ENCODE data around the gene C1orf105. TPM values are rescaled to one million over a fixed set of nuclear protein-coding genes. Genes with fewer than 3 reads are reported as not detected.

The C1orf105 gene
- total RNA-seq, 2 donors from 2014 or later: not detected

GRCh38 chr1:172406968-172407367, 13.5 kb upstream of the C1orf105 start:
- Histone ChIP-seq H3K27me3 (no peaks in the 10 kb centered on the region), H3K9me3 (no peaks in the 10 kb centered on the region), H3K4me3 (no peak overlapping the region), H3K4me1 (peaks cover 5% of the 10 kb centered on the region), H3K27ac (no peak overlapping the region), H3K36me3 (replicated peaks in 1 of 2; ENCODE audit: insufficient read depth in 1 of 2, low read depth in 2 of 2) (no peaks in the 10 kb centered on the region)
- 70 to 71% methylated on average over 1 of the region's 1 CpG for WGBS, 2 donors
- TF ChIP-seq POLR2A (IDR thresholded peaks at IDR 0.05): no peak
- TF ChIP-seq CTCF (IDR thresholded peaks at IDR 0.05): no peak
- no peak for DNase-seq
- no peak for ATAC-seq
- intact Hi-C loops (cut with DNase I): loop anchor here (10.0 kb wide), 1 partner anchor 312 kb away; no protein-coding TSS in a partner anchor

GRCh38 chr1:172408958-172409357, 11.5 kb upstream of the C1orf105 start:
- 70 to 91% methylated on average over 1 of the region's 1 CpG for WGBS, 2 donors
- intact Hi-C loops (cut with DNase I): loop anchor here (10.0 kb wide), 1 partner anchor 314 kb away; no protein-coding TSS in a partner anchor

GRCh38 chr1:172410027-172410426, 10.5 kb upstream of the C1orf105 start:
- Histone ChIP-seq H3K36me3 (replicated peaks in 1 of 2; ENCODE audit: insufficient read depth in 1 of 2, low read depth in 2 of 2) (no peaks in the 10 kb centered on the region), H3K27me3 (no peaks in the 10 kb centered on the region), H3K4me1 (no peaks in the 10 kb centered on the region), H3K4me3 (no peak overlapping the region), H3K27ac (no peak overlapping the region), H3K9me3 (no peaks in the 10 kb centered on the region)
- DNase-seq (no peak), ATAC-seq (no peak)
- 90 to 96% methylated on average over 1 of the region's 1 CpG for WGBS, 2 donors
- intact Hi-C loops (cut with DNase I): no loop called here
- TF ChIP-seq POLR2A (IDR thresholded peaks at IDR 0.05) (no peak), CTCF (IDR thresholded peaks at IDR 0.05) (no peak)

More at GRCh38 chr1:172408958-172409357, 11.5 kb upstream of the C1orf105 start:
- Histone ChIP-seq H3K9me3 (no peaks in the 10 kb centered on the region), H3K4me1 (no peaks in the 10 kb centered on the region), H3K27me3 (no peaks in the 10 kb centered on the region), H3K36me3 (replicated peaks in 1 of 2; ENCODE audit: insufficient read depth in 1 of 2, low read depth in 2 of 2) (no peaks in the 10 kb centered on the region), H3K27ac (no peak overlapping the region), H3K4me3 (no peak overlapping the region)
- DNase-seq (no peak), ATAC-seq (no peak)
- TF ChIP-seq POLR2A (IDR thresholded peaks at IDR 0.05) (no peak), CTCF (IDR thresholded peaks at IDR 0.05) (no peak)

GRCh38 chr1:172411791-172412338, 8.6 kb upstream of the C1orf105 start:
- no peaks in the 10 kb centered on the region for H3K27me3 ChIP-seq
- intact Hi-C loops (cut with DNase I): no loop called here
- no peaks in the 10 kb centered on the region for H3K36me3 ChIP-seq (replicated peaks in 1 of 2; ENCODE audit: insufficient read depth in 1 of 2, low read depth in 2 of 2)
- H3K27ac ChIP-seq: no peak overlapping the region
- H3K4me1 ChIP-seq: no peaks in the 10 kb centered on the region
- DNase-seq (no peak), ATAC-seq (no peak)
- 82 to 90% methylated on average over 2 of the region's 2 CpGs for WGBS, 2 donors
- H3K9me3 ChIP-seq: no peaks in the 10 kb centered on the region
- no peak for TF ChIP-seq CTCF (IDR thresholded peaks at IDR 0.05)
- no peak for TF ChIP-seq POLR2A (IDR thresholded peaks at IDR 0.05)
- H3K4me3 ChIP-seq: no peak overlapping the region

GRCh38 chr1:172414331-172414730, 6.2 kb upstream of the C1orf105 start:
- H3K36me3 ChIP-seq (replicated peaks in 1 of 2; ENCODE audit: insufficient read depth in 1 of 2, low read depth in 2 of 2): no peaks in the 10 kb centered on the region
- no peaks in the 10 kb centered on the region for H3K27me3 ChIP-seq
- DNase-seq: no peak
- intact Hi-C loops (cut with DNase I): no loop called here
- ATAC-seq: no peak
- H3K9me3 ChIP-seq: no peaks in the 10 kb centered on the region
- H3K4me1 ChIP-seq: no peaks in the 10 kb centered on the region
- H3K27ac ChIP-seq: no peak overlapping the region
- TF ChIP-seq CTCF (IDR thresholded peaks at IDR 0.05) (no peak), POLR2A (IDR thresholded peaks at IDR 0.05) (no peak)
- H3K4me3 ChIP-seq: no peak overlapping the region
